ENCODE measurements around the gene CSK. TPM values are rescaled to one million over a fixed set of nuclear protein-coding genes. Genes with fewer than 3 reads are reported as not detected.
"Not testable (repeated sequence)": the region's sequence is repeated elsewhere in the genome, so short reads cannot be mapped to it uniquely, and the experiment has no call there.

Gene CSK
- total RNA-seq, 1 donor from 2014 or later, result 26.5 TPM

GRCh38 chr15:74786081-74786480 lies 4.2 kb downstream of the CSK start:
- not testable (repeated sequence) for DNase-seq (ENCODE audit: low spot score in 2 of 2); FAIRE-seq

GRCh38 chr15:74786551-74787165 lies 4.8 kb downstream of the CSK start:
- FAIRE-seq (no peak), DNase-seq (ENCODE audit: low spot score in 2 of 2) (no peak)

GRCh38 chr15:74787251-74788041 lies 5.6 kb downstream of the CSK start:
- FAIRE-seq, result no peak
- no peak for DNase-seq (ENCODE audit: low spot score in 2 of 2)

- FAIRE-seq, result no peak
- DNase-seq (ENCODE audit: low spot score in 2 of 2), result no peak
Measured at GRCh38 chr15:74788042-74788682, 6.3 kb downstream of the CSK start.

GRCh38 chr15:74788683-74789151 lies 6.8 kb downstream of the CSK start:
- DNase-seq (ENCODE audit: low spot score in 2 of 2) (no peak), FAIRE-seq (no peak)

GRCh38 chr15:74789171-74789631 lies 7.3 kb downstream of the CSK start:
- FAIRE-seq, result no peak
- no peak for DNase-seq (ENCODE audit: low spot score in 2 of 2)

- DNase-seq (ENCODE audit: low spot score in 2 of 2) (no peak), FAIRE-seq (no peak)
Measured at GRCh38 chr15:74789741-74790079, 7.8 kb downstream of the CSK start.

GRCh38 chr15:74790080-74790916 lies 8.4 kb downstream of the CSK start:
- DNase-seq (ENCODE audit: low spot score in 2 of 2), result no peak
- FAIRE-seq, result no peak

GRCh38 chr15:74791007-74791406 lies 9.1 kb downstream of the CSK start:
- FAIRE-seq (no peak), DNase-seq (ENCODE audit: low spot score in 2 of 2) (no peak)

- no peak for FAIRE-seq
- no peak for DNase-seq (ENCODE audit: low spot score in 2 of 2)
Measured at GRCh38 chr15:74791667-74792066, 9.8 kb downstream of the CSK start.

- no peak for DNase-seq (ENCODE audit: low spot score in 2 of 2)
- FAIRE-seq, result no peak
Measured at GRCh38 chr15:74792227-74793016, 10.5 kb downstream of the CSK start.

GRCh38 chr15:74793135-74794028 lies 11.5 kb downstream of the CSK start:
- DNase-seq (ENCODE audit: low spot score in 2 of 2) (no peak), FAIRE-seq (no peak)

GRCh38 chr15:74794248-74794969 lies 12.5 kb downstream of the CSK start:
- DNase-seq (ENCODE audit: low spot score in 2 of 2) (no peak), FAIRE-seq (no peak)

- FAIRE-seq (no peak), DNase-seq (ENCODE audit: low spot score in 2 of 2) (no peak)
Measured at GRCh38 chr15:74794970-74795349, 13.1 kb downstream of the CSK start.

- no peak for DNase-seq (ENCODE audit: low spot score in 2 of 2)
- FAIRE-seq, result no peak
Measured at GRCh38 chr15:74795966-74796625, 14.2 kb downstream of the CSK start.

- FAIRE-seq (no peak), DNase-seq (ENCODE audit: low spot score in 2 of 2) (no peak)
Measured at GRCh38 chr15:74798388-74799254, 16.7 kb downstream of the CSK start.

All from frontal cortex (tissue), 4 donors.